ENCODE data around the gene PPP3CA.
A peak's percentile ranks its signal among the peaks of the same experiment; 100 is the strongest.
"Not testable (repeated sequence)": the region's sequence is repeated elsewhere in the genome, so short reads cannot be mapped to it uniquely, and the experiment has no call there.

Gene PPP3CA

GRCh38 chr4:101254776-101255175 lies 92.5 kb downstream of the PPP3CA start:
- DNase-seq (ENCODE audit: low read depth in 3 of 3) = no peak

GRCh38 chr4:101253121-101253520 lies 94.2 kb downstream of the PPP3CA start:
- no peak for DNase-seq (ENCODE audit: low read depth in 3 of 3)

DNA sequence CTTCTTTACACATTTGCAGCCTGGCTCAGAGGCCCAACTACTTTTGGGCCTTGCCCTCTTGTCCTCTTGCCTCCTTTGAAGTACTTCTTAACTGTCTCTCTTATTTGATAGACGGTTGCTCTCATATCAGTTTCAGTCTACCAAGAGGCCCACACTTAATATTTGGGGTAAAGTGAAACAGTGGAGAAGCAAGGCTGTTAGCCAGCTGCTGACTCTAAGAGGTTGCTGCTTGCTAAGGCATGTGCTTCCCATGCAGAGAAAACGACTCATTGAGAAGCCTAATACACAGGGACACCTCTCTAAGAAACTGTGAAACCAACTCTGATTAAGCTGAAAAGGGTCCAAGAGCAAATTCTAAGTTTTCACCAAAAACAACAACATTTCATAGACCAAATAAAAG lies 94.6 kb downstream of the PPP3CA start:
- DNase-seq (ENCODE audit: low read depth in 3 of 3) = no peak

DNA sequence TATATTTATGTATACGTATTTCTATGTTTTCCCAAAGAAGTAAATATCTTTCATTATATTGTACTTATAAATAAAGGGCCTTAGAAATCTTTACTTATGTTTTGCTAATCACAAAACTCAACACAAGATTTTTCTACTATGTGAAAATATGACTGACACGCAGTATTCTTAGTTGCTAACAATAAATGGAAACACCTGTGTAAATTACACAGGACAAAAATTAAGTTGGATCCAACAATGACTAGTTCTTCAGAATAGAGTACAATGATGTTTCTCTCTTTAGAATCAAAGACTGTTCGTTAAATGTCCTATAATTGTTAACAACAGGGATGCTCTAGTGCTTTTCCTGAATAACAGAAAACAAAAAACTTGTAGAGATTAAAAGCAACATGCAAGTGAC lies 96.1 kb downstream of the PPP3CA start:
- no peak for DNase-seq (ENCODE audit: low read depth in 3 of 3)

GRCh38 chr4:101244349-101244748 lies 103.0 kb downstream of the PPP3CA start:
- DNase-seq (ENCODE audit: low read depth in 3 of 3) = no peak

- DNase-seq (ENCODE audit: low read depth in 3 of 3) = no peak
Measured at GRCh38 chr4:101242441-101242840, 104.9 kb downstream of the PPP3CA start.

- no peak for DNase-seq (ENCODE audit: low read depth in 3 of 3)
Measured at GRCh38 chr4:101240099-101240498, 107.2 kb downstream of the PPP3CA start.

DNA sequence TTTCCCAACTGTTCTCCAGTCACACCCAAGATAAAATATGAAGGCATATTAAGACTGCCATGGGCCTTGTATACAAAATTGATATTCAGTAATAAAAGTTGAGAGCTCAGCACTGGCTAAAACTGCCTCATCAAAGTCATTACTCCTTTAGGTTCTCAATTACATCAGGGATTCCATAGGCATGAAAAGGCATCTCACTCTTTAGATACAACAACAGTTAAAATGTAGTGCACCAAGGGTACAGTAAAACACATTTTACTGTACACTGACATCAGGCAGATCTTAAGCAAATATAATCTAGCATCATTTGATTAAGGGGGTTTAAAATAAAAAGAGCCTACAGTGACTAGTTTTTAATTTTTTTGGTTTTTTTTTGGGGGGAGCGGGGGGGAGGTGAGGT lies 107.7 kb downstream of the PPP3CA start:
- no peak for DNase-seq (ENCODE audit: low read depth in 3 of 3)

GRCh38 chr4:101238706-101239105 lies 108.6 kb downstream of the PPP3CA start:
- no peak for DNase-seq (ENCODE audit: low read depth in 3 of 3)

DNA sequence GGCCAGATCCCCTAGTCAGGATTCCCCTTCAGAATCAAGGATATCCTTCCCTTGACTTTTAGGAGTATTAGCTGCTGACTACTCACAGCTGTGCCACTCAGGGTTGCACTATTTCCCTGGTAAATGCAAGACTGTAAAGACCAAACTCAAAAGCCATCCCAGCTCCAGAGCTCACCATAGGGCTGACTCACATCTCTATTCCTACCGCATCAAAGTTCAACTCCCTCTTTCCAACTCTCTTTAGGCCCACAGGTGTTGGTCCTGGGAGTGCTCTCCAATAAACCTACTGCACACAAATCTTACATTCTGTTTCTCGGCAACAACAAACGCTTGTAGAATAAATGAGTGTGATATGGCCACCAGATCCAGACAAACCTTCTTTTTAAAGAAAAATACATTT lies 109.6 kb downstream of the PPP3CA start:
- no peak for DNase-seq (ENCODE audit: low read depth in 3 of 3)

GRCh38 chr4:101236097-101236496 lies 111.2 kb downstream of the PPP3CA start:
- no peak for DNase-seq (ENCODE audit: low read depth in 3 of 3)

DNA sequence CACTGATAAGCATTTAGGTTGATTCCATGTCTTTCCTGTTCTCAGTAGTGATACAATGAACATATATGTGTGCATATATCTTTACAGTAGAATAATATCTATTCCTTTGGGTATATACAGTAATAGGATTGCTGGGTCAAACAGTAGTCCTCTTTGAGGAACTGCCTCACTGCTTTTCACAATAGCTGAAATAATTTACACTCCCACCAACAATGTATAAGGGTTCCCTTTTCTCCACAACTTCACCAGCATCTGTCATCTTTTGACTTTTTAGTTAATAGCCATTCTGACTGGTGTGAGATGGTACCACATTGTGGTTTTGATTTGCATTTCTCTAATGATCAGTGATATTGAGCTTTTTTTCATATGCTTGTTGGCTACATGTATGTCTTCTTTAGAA lies 113.2 kb downstream of the PPP3CA start:
- DNase-seq (ENCODE audit: low read depth in 3 of 3) = not testable (repeated sequence)

DNA sequence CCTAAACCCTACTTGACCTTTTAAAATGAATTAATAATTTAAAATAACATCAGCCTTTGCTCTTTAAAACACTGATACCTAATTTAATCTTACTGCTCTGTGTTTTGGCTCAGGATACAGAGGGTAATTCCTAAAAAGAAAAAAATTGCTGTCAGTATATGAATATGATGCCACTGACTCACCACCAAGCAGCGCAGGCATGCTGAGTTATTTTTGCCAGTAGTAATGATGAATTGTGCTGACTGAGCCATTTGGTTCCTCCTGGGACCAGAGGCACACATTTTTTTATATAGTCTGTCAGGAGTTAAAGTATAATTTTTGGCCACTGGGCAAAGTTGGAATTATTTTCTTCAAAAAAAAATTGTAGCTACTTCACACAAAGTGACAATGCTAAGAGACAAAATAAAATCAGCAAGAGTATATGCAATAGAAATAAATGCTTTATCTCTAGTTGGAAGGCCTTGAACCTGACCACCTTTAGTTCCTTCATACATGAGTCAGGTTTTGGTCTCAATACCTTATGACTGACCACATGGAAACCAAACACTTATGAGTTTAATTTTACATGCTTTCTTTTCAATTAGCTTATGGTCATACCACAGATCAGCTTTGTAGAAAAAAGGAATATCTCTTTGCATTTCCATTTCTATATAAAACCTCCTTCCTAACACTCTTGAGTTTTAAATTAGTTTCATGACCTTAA lies 115.1 kb downstream of the PPP3CA start:
- DNase-seq (ENCODE audit: low read depth in 3 of 3) = peak in 2 of 3 donors; percentile 3 to 32

DNA sequence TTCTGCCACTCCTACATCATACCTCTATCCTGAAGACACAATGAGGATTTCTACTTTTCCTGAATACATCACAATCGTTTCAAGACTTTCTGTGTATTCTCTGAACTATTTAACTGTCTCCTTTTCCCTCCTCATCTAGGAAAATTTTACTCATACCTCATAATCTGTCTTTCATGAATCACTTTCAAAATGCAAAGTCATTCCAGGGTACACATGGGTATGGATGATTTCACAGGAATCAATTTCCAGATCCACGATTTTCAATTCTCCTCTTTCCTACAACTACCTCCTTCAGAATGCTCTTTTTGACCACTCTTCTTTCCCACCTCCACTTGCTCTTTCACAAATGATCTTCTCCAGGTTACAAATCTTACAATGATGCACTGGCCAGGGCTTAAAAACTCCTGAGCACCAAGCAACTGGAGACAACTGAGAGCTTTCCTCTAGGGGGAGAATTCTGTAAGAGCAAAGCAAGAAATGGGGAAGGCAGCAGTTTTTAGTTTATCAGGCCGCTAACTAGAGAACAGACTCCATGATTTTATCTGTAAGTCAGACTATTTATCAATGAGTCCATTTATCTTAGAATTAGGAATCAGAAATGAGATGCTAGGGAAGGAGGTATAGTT lies 116.4 kb downstream of the PPP3CA start:
- no peak for DNase-seq (ENCODE audit: low read depth in 3 of 3)

DNA sequence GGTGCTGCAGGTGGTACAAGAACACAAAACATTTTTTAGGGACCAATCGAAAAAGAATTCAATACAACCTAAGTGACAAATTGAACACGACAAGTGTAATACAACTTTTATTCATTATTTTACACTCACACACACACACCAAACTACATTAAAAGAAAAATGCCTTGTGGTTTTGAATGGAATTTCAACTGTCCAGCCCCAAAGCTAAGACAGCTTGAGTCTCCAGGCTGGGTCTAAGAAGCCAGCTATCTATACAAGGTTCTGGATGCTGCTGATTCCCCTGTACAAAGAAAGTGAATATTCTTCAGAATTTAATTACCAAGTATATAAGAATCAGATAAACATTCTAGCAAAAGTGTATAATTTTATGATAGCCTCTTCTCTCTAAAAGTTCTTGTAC lies 118.2 kb downstream of the PPP3CA start:
- no peak for DNase-seq (ENCODE audit: low read depth in 3 of 3)

DNA sequence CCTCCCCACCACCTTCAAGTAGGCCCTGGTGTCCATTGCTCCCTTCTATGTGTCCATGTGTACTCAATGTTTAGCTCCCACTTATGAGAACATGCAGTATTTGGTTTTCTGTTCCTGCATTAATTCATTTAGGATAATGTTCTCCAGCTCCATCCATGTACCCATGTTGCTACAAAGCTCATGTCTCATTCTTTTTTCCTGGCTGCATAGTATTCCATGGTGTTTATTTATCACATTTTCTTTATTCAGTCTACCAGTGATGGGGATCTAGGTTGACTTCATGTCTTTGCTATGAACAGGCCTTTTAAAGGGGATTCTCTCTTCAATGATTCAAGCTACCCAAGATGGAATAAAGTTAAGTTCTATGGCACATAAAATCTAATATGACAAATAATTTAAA lies 119.6 kb downstream of the PPP3CA start:
- DNase-seq (ENCODE audit: low read depth in 3 of 3) = no peak

DNA sequence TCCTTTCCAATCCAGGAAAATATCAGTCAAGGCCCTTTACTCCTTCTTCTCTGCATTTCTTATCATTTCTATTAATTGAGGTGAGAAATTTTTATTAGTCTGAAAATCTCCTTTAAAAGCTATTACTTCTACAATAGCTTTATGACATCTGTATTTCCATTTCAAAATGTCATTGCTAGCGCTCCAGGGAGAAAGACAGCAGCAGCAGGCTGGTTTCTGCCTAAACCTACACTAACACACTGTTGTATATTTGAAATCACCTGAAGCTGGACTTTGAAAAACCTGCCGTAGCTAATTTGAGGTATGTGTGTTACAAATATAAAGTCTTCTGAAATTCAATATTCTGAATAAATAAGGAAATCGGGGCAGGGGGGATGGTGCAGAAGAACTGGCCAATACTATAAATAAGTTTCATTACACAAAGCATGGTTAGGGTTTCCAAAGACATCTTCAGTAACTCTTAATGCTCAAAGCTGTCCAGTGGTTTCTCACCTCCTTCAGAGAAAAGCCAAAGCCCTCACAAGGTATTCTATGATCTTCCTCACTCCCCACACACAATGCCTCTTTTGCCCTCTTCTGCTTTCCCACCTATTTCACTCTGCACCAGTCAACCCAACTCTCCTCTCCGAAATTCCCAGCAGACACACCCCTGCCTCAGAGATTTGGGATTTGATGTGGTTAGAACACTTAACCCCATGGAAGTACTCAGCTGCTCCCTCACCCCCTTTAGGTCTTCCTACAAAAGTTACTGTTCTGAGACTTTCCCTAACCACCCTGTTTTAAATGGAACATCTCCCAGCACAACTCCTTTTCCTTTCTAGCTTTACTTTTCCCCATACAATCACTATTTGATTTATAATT lies 122.7 kb downstream of the PPP3CA start:
- no peak for DNase-seq (ENCODE audit: low read depth in 3 of 3)

DNA sequence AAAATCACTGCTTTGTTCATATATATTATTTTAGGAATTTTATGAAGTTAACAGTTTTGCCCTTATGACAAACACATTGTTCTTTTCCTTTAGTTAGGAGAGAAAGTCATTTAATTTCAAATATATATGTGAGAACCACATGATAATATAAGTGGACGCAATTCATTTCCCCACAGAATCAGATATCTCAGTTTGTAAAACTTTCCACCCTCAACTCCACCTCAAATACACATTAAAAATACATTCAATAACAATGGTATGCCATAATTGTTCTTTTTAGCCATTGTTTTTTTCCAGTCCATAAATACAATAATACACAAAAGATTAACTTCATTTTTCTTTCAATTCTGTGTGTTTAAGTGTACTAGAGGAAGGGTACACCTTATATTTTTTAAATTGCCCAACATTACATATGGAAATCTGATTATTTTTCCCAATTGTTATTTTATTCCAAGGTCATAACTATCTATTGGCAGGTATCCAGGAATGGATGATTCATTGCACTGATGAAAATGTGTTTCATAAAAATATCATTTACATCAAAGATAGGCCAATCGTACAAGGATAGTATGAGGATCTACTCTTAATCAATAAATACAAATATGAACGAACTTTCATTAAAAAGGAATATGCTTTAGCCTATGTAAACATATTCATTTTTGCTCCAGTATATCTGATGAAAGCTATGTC lies 125.0 kb downstream of the PPP3CA start:
- no peak for DNase-seq (ENCODE audit: low read depth in 3 of 3)

DNA sequence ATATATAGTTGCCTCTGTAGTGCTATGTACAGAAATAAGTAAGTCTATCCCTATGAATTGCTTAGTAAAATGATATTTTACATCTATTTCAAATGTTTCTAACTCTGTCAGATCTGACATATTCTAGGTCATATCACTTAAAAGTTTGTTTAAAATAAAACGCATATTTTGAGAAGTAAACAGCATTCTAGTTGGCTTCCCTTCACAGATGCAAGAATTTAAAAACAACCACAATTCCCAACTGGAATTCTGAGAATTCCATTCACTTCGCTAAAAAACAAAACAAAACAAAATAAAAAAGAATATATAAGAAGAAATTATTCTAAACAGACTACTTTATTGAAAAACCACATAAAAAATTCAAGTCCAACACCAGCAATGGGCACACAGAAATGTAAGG lies 126.0 kb downstream of the PPP3CA start:
- DNase-seq (ENCODE audit: low read depth in 3 of 3) = no peak

GRCh38 chr4:101218894-101219293 lies 128.4 kb downstream of the PPP3CA start:
- no peak for DNase-seq (ENCODE audit: low read depth in 3 of 3)

DNA sequence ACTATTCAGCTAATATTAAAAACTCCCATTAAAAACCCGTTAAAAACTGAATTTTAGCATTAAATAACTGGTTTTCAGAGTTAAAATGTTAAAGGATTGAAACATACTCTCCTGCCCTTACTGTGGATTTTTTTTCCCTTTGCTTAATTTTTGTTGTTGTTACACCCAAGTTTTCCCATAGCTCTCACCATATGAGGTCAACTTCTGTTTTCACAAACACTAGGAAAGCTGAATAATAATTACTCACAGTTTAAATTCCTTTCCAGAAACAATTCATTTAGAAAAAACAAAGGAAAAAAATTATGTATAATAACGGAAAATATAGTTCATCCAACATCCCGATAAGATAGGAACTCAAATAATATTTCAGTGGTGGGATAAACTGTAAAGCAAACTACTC lies 129.0 kb downstream of the PPP3CA start:
- no peak for DNase-seq (ENCODE audit: low read depth in 3 of 3)

GRCh38 chr4:101217353-101218031 lies 129.8 kb downstream of the PPP3CA start:
- no peak for DNase-seq (ENCODE audit: low read depth in 3 of 3)
